ENCODE data around the gene ZNF44. TPM values are rescaled to one million over a fixed set of nuclear protein-coding genes. Genes with fewer than 3 reads are reported as not detected.

The ZNF44 gene
- total and polyA plus RNA-seq, 8 donors, result 3.2 to 33.8 (median 9.9) TPM

- whole genome bisulfite sequencing, 5 donors, result 90 to 99% (median 93%) methylated on average over 2 of the region's 2 CpGs
- H3K36me3 ChIP-seq, result peaks cover 19 to 85% (median 40%) of the 10 kb centered on the region in 4 donors
- DNase-seq, result no peak
Measured at GRCh38 chr19:12244370-12244769, 50.3 kb downstream of the ZNF44 start.

GRCh38 chr19:12237143-12237839 is 57.4 kb downstream of the ZNF44 start:
- no peak for DNase-seq
- 95 to 98% (median 96%) methylated on average over 26 to 37 of the region's 37 CpGs for WGBS, 5 donors
- H3K27ac ChIP-seq, result no peak overlapping the region

More at GRCh38 chr19:12244370-12244769, 50.3 kb downstream of the ZNF44 start:
- Histone ChIP-seq H3K4me1 (no peaks in the 10 kb centered on the region), H3K9me3 (peaks cover 20 to 74% (median 47%) of the 10 kb centered on the region in 4 donors), H3K27ac (no peak overlapping the region), H3K27me3 (no peaks in the 10 kb centered on the region), H3K4me3 (no peak overlapping the region)
- intact Hi-C loops (cut with DNase I; ENCODE audit: low total_unique reads), result no loop called here
- TF ChIP-seq EP300 (IDR thresholded peaks at IDR 0.05) (no peak), POLR2A (IDR thresholded peaks at IDR 0.05) (no peak), POLR2AphosphoS5 (IDR thresholded peaks at IDR 0.05) (no peak)
- TF ChIP-seq, protein P1, sequence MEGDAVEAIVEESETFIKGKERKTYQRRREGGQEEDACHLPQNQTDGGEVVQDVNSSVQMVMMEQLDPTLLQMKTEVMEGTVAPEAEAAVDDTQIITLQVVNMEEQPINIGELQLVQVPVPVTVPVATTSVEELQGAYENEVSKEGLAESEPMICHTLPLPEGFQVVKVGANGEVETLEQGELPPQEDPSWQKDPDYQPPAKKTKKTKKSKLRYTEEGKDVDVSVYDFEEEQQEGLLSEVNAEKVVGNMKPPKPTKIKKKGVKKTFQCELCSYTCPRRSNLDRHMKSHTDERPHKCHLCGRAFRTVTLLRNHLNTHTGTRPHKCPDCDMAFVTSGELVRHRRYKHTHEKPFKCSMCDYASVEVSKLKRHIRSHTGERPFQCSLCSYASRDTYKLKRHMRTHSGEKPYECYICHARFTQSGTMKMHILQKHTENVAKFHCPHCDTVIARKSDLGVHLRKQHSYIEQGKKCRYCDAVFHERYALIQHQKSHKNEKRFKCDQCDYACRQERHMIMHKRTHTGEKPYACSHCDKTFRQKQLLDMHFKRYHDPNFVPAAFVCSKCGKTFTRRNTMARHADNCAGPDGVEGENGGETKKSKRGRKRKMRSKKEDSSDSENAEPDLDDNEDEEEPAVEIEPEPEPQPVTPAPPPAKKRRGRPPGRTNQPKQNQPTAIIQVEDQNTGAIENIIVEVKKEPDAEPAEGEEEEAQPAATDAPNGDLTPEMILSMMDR (IDR thresholded peaks at IDR 0.05), result no peak

GRCh38 chr19:12232961-12233360 is 61.7 kb downstream of the ZNF44 start:
- H3K4me3 ChIP-seq, result no peak overlapping the region
- H3K36me3 ChIP-seq, result peaks cover 0 to 64% (median 34%) of the 10 kb centered on the region in 4 donors
- 86 to 100% (median 93%) methylated on average over 3 of the region's 3 CpGs for WGBS, 5 donors
- H3K9me3 ChIP-seq, result peaks cover 0 to 53% (median 22%) of the 10 kb centered on the region in 4 donors
- intact Hi-C loops (cut with DNase I; ENCODE audit: low total_unique reads), result no loop called here
- H3K27me3 ChIP-seq, result no peaks in the 10 kb centered on the region
- TF ChIP-seq, protein P1 (IDR thresholded peaks at IDR 0.05), result no peak
- TF ChIP-seq POLR2A (IDR thresholded peaks at IDR 0.05), result no peak
- no peak overlapping the region for H3K27ac ChIP-seq
- DNase-seq, result no peak
- H3K4me1 ChIP-seq, result no peaks in the 10 kb centered on the region

More at GRCh38 chr19:12237143-12237839, 57.4 kb downstream of the ZNF44 start:
- Histone ChIP-seq H3K4me3 (no peak overlapping the region), H3K27me3 (no peaks in the 10 kb centered on the region), H3K9me3 (peaks cover 0 to 42% (median 21%) of the 10 kb centered on the region in 4 donors), H3K4me1 (no peaks in the 10 kb centered on the region), H3K36me3 (peaks cover 0 to 57% (median 34%) of the 10 kb centered on the region in 4 donors)
- intact Hi-C loops (cut with DNase I; ENCODE audit: low total_unique reads), result no loop called here
- TF ChIP-seq POLR2A (IDR thresholded peaks at IDR 0.05) (no peak), EP300 (IDR thresholded peaks at IDR 0.05) (no peak), POLR2AphosphoS5 (IDR thresholded peaks at IDR 0.05) (no peak)
- TF ChIP-seq, protein P1 (IDR thresholded peaks at IDR 0.05), result no peak

DNA sequence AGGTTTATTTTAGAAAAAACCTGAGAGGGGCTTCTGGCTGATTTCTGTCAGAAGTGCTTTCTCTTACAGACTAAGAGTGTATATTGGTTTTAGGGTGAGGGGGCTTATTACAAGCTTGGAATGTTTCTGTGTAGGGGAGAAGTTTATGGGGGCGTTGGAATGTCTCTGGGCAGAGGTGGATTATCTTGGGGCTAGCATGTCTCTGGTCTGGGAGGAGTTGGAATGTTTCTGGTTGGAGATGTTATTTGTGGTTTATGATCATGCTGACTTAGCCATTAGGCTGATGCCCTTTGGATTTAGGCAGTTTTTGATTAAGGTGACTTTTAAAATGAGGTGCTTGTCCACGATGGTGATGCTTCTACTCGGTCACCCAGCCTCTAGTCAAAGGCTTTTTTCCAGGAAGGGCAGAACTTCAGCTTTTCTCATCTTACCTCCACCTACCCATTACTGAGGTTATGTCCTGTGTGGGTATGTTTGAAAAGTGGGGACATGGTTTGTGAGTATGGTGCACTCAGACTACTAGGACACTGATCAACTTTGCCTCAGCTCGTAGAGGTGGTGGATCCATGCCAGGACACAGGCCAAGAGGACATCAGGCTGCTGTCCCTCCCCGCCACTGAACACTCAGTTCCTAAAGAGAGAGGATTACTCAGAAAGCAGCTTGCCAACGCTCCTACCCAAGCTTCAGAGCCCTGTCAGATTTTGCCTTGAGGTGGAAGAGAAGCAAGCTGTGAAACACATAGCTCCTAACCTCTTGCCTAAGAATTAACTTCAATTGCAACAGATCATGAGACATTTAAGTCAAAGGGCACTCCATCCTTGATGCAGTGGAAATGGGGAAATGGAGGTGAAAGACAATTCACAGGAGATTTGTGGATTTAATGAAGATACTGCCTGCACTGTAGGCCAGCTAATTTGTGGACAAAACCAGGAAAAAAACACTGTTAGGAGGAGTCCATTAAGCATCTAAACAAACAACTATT is 63.6 kb downstream of the ZNF44 start:
- WGBS, 5 donors, result 80 to 97% (median 94%) methylated on average over 5 to 6 of the region's 6 CpGs
- DNase-seq, result no peak
- H3K27me3 ChIP-seq, result no peaks in the 10 kb centered on the region
- TF ChIP-seq, protein P1 (IDR thresholded peaks at IDR 0.05), result no peak
- TF ChIP-seq POLR2A (IDR thresholded peaks at IDR 0.05), result no peak
- no peak for TF ChIP-seq POLR2AphosphoS5 (IDR thresholded peaks at IDR 0.05)
- TF ChIP-seq EP300 (IDR thresholded peaks at IDR 0.05), result no peak
- H3K9me3 ChIP-seq, result peaks cover 0 to 42% (median 15%) of the 10 kb centered on the region in 4 donors
- intact Hi-C loops (cut with DNase I; ENCODE audit: low total_unique reads), result no loop called here
- no peaks in the 10 kb centered on the region for H3K4me1 ChIP-seq
- H3K27ac ChIP-seq, result no peak overlapping the region
- no peak overlapping the region for H3K4me3 ChIP-seq
- H3K36me3 ChIP-seq, result peaks cover 0 to 56% (median 23%) of the 10 kb centered on the region in 4 donors
